GM12892 (cell line): ENCODE results near the gene SRRM1.

Source experiments
- POLR2A ChIP-seq: IDR thresholded peaks from 2 replicates; pipeline ENCODE4 v1.6.1; 2011; ENCODE audit warnings: low read depth, low read length, control low read depth
- POLR2AphosphoS5 ChIP-seq: IDR thresholded peaks from 2 replicates; pipeline ENCODE4 v1.6.1; 2011; ENCODE audit warnings: low read depth, low read length, control low read depth
- TAF1 ChIP-seq: IDR thresholded peaks from 2 replicates; pipeline ENCODE4 v1.6.1; 2011; ENCODE audit warnings: low read depth, mild to moderate bottlenecking, control low read depth, low read length, borderline replicate concordance

DNA sequence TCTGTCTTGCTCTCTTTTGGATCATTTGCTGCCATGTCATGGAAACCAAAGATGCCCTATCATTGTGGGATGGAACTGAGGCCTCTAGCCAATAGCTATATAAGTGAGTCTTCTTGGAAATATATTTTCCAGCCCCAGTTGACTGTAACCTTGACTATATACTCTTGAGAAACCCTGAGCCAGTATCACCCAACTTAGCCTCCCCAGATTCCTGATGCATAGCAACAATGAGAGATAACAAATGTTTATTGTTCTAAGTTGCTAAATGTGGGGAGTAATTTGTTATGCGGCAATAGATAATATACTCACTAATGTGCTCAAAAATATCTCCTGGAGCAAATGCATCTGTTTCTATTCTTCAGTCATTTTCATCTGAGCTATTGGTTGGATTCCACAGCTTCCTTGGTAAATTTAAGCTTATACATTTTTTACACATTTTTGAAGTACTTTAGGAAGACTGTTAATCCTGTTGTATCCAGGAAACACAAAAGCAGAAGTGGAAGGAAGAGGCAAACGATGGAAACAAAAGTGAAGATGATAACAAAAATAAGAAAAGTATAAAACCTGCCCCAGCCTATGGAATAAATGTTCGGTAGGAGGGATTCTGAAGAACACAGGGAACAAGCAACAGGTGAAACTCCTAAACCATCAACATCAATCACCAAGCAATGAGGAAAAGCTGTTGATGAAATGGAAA is 6.3 kb upstream of the SRRM1 start:
- TF ChIP-seq POLR2A (no peak), TAF1 (no peak), POLR2AphosphoS5 (no peak)
